Muscle of back (tissue), 11 donors: ENCODE measurements around the gene DHX34. TPM values are rescaled to one million over a fixed set of nuclear protein-coding genes. Genes with fewer than 3 reads are reported as not detected.

ENCODE experiments used
- DNase-seq, 3 donors: peaks; one replicate each; pipeline versions ENCODE4 v3.0.0 to v3.0.0-alpha.2; 2013
- polyA plus RNA-seq, 10 donors: library from polyadenylated mRNA; unstranded; fragments of 120-200 nt; gene quantifications; one replicate each; pipeline ENCODE4 v1.2.1, GENCODE V29; 2013; ENCODE audit not compliant: insufficient read length in 10 of 10

The DHX34 gene
- polyA plus RNA-seq, 10 donors: 8.1 to 12.5 (median 10.7) TPM

GRCh38 chr19:47417746-47418691 lies 68.9 kb downstream of the DHX34 start:
- peak in 1 of 3 donors; percentile 40 for DNase-seq

GRCh38 chr19:47418692-47419029 lies 69.5 kb downstream of the DHX34 start:
- DNase-seq: peak in 1 of 3 donors; percentile 44

- peak in 1 of 3 donors; percentile 50 for DNase-seq
These were observed 70.1 kb downstream of the DHX34 start, which contains the start of gene MEIS3 for GRCh38 chr19:47419030-47419783. Gene MEIS3 (minus strand): TSS chr19:47419527. CDS start chr19:47419081, 446 bp downstream.

- no peak for DNase-seq
These were observed 70.7 kb downstream of the DHX34 start for GRCh38 chr19:47419789-47420188.

- no peak for DNase-seq
These were observed 72.2 kb downstream of the DHX34 start for GRCh38 chr19:47421244-47421786.

- DNase-seq: peak in 1 of 3 donors; percentile 44
These were observed 72.8 kb downstream of the DHX34 start for GRCh38 chr19:47421844-47422395.

DNA sequence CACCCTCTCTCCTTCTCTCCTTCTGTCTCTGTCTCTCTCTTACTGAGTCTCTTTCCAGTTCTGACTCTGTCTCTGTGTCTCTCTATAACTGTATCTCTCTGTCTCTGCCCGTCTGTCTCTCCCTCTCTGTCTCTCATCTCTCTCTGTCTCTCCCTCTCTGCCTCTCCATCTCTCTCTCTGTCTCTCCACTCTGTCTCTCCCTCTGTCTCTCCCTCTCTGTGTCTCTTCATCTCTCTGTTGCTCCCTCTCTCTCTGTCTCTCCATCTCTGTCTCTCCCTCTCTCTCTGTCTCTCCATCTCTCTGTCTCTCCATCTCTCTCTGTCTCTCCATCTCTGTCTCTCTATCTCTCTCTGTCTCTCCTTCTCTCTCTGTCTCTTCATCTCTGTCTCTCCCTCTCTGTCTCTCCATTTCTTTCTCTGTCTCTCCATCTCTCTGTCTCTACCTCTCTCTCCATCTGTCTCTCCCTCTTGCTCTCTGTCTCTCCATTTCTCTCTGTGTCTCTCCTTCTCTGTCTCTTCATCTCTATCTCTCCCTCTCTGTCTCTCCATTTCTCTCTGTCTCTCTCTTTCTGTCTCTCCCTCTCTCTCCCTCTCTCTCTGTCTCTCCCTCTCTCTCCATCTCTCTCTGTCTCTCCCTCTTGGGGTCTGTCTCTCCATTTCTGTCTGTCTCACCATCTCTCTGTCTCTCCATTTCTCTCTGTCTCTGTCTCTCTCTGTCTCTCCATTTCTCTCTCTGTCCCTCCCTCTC lies 73.5 kb downstream of the DHX34 start:
- no peak for DNase-seq

- DNase-seq: no peak
These were observed 74.2 kb downstream of the DHX34 start for GRCh38 chr19:47423203-47423882.

DNA sequence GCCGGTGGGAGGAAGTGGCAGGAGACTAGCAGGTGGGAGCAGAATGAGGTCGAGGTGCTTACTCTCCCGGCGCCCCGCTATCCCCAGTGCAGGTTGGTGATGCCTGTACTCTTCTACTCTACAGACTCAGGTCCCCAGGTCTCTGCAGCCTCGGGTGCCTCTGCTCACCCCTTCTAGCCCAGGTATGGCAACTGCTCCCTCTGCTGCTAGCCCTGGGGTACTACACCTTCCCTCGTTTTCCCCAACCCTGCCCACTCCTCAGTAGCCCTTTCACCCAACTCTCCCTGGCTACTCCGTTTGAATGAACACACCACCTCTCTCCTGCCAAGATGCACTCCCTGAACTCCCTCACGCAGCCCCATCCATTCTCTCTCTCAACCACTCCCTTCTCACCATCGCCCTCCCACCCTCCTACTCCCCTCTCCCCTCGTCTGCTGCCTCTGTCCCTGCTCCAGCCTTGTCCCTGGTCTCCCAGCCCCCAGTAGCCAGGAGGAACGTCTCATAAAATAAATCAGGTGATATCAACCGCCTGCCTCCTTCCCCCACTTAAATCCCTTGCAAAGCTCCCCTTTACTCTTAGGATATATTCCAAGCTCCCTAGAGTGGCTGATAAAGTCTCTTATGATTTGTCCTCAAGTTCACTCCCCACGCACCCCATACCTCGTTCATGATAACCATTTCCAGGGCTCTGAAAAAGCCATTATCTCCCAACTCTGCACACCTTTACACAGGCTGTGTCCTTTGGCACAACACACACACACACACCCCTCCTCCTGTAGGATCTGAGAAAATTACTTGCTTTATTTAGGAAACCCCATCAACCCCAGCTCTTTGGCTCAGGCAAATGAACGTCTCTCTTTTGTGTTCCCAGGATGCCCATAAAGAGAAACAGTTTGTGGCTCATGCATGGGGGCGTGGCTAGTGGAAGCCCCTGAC lies 78.4 kb downstream of the DHX34 start:
- peak in 1 of 3 donors; percentile 45 for DNase-seq

- DNase-seq: peak; percentile 69 to 97 (median 86)
These were observed 79.2 kb downstream of the DHX34 start for GRCh38 chr19:47428177-47428894.

DNA sequence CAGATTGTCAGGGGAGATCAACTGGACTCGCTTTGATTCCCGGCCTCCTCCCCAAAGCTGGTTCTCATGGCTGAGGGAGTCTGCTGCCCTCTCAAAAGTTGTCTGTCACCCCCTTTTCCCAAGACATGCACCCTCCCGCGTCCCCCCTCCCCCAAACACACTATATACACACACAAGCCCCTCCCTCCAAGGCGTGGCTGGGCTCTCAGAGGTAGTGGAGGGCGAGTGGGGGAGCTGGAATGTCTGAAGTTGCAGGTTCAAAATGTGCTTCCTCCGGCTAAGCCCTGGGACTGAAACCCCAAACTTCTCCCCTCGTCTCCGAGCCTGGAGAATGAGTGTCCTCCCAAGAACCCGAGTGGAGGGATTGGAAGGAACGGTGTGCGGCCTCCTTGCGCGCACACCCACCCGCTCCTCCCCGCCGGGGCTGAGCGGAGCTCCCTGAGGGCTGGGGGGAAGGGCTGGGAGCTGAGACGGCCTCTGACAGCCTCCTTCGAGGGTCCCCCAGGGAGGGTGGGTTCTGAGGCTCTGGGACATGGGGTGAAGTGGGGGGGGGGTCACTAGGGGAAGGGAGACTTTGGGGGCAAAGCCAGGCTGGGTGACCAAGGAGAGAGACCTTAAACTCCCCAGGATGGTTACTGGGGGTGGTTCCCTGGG lies 80.2 kb downstream of the DHX34 start:
- DNase-seq: no peak

DNA sequence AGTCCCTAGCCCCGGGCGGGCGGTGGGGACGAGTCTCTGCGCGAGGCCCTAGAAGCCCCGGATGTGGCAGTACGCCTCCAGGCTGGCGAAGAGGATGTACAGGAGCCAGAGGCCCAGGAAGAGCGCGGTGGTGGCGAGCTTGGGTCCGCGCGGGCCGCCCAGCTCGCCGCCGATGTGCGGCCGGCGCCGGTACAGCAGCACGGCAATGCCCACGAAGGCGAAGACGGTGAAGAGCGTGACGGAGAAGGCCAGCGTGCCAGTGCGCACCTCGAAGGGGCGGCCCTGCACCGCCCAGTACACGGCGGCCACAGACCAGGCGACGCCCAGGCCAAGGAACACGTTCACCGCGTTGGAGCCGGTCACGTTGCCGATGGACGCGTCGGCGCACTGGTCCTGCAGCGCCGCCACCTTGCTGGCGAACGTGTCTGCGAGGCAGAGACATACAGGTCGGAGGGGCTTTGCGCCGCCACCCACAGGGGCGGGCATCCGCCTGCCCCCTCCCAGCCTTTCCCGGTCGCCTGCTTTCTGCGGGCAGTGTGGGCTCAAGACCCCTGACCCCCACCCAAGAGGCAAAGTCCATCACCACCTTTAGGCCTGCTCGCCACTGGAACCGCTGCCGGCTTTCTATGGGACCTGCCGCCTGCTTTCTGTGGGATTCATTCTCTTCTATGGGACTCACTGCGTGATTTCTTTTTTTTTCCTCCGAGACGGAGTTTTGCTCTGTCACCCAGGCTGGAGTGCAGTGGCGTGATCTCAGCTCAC lies 81.1 kb downstream of the DHX34 start:
- DNase-seq: peak in 1 of 3 donors; percentile 63

- no peak for DNase-seq
These were observed 83.0 kb downstream of the DHX34 start for GRCh38 chr19:47432091-47432490.
